ENCODE results near the gene REP15. TPM values are rescaled to one million over a fixed set of nuclear protein-coding genes. Genes with fewer than 3 reads are reported as not detected.

Gene REP15
- total and polyA plus RNA-seq, 2 of the 8 experiments (the other 6 are each of a cell fraction or from before 2014, with no cell fraction given): 0.06 to 0.73 TPM

GRCh38 chr12:27651201-27651600 lies 45.0 kb upstream of the REP15 start (continued):
- no peak for TF ChIP-seq YY1 (IDR thresholded peaks at IDR 0.05; ENCODE audit: low read depth, low read length)
- TF ChIP-seq SP1 (IDR thresholded peaks at IDR 0.05; ENCODE audit: low read depth, low read length): no peak
- no peak for TF ChIP-seq POU5F1 (IDR thresholded peaks at IDR 0.05; ENCODE audit: low read depth, low read length)
- TF ChIP-seq JUND (IDR thresholded peaks at IDR 0.05; ENCODE audit: low read length): no peak
- no peak for TF ChIP-seq ATF2 (IDR thresholded peaks at IDR 0.05; ENCODE audit: low read length)
- no peak for TF ChIP-seq GTF2F1 (IDR thresholded peaks at IDR 0.05; ENCODE audit: borderline replicate concordance, low read depth, low read length)
